NCI-H226 (cell line): ENCODE data around the gene TRAPPC6A.
A peak's percentile ranks its signal among the peaks of the same experiment; 100 is the strongest.

Source experiments
- DNase-seq: peaks from one replicate; pipeline ENCODE4 v3.0.0-alpha.2; 2015

Gene TRAPPC6A, protein sequence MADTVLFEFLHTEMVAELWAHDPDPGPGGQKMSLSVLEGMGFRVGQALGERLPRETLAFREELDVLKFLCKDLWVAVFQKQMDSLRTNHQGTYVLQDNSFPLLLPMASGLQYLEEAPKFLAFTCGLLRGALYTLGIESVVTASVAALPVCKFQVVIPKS

DNA sequence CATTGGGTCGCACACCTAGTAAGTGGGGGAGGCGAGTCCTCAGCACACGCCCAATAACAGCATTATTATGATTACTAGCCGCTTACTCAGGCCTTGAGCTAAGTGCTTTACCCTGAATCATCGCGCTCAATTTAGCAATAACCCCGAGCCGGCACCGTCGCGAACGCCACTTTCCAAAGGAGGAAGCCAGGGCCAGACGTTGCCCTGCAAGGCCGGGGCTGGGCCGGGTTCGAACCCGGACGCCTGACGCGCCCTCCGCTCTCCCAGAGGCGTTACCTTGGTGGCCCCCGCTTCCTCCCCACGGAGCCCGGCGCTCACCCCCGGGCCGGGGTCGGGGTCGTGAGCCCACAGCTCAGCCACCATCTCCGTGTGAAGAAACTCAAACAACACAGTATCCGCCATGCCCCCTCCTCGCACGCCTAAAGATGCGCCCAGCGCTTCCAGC is at the start of gene TRAPPC6A:
Gene TRAPPC6A (minus strand): TSS at position 421 of the 445 bp plus-strand sequence. CDS start 19 bp downstream, at position 402.
- peak; percentile 59 for DNase-seq

- DNase-seq, result no peak
Measured at GRCh38 chr19:45224645-45225044, 46.6 kb upstream of the TRAPPC6A start.

GRCh38 chr19:45223879-45224278 is 45.8 kb upstream of the TRAPPC6A start:
- no peak for DNase-seq

DNA sequence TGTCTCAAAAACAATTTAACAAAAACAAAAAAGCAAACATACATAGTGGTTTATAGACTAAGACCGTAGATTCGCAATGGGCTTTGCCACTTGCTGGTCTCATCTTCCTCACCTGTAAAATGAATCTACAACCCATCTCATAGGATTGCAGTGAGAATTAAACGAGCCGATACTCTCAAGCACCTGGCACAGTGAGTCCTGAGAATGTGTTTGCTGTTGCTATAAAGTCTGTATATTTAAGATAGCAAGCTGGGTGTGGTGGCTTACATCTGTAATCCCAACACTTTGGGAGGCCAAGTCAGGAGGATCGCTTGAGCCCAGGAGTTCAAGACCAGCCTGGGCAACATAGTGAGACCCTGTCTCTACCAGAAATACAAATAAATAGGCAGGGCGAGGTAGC is 44.7 kb upstream of the TRAPPC6A start:
- DNase-seq, result no peak

DNA sequence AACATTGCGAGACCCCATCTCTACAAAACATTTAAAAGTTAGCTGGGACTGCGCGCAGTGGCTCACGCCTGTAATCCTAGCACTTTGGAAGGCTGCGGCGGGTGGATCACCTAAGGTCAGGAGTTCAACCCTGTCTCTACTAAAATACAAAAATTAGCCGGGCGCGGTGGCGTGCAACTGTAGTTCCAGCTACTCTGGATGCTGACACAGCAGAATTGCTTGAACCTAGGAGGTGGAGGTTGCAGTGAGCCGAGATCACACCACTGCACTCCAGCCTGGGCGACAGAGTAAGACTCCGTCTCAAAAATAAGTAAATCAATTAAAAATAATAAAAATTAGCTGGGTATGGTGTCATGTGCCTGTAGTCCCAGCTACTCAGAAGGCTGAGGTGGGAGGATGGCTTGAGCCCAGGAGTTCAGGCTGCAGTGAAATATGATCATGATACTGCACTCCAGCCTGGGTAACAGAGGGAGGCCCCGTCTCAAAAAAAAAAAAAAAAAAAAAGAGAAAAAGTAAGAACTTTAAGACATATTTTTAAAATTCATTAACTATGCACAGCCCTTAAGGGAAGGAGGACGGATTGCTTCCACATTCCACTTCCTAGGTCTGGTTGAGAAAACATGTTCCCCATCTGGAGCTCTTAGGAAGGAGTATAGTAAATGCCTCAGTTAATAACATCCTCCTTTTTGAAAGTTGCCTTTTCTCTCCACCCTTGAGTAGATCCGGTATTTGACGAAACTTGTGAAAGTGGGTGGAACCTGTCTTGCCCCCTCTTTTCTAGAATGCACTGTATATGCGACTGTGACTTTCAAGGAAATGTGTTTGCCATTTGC is 41.1 kb upstream of the TRAPPC6A start:
- DNase-seq, result no peak

GRCh38 chr19:45218426-45218825 is 40.4 kb upstream of the TRAPPC6A start:
- DNase-seq, result no peak

DNA sequence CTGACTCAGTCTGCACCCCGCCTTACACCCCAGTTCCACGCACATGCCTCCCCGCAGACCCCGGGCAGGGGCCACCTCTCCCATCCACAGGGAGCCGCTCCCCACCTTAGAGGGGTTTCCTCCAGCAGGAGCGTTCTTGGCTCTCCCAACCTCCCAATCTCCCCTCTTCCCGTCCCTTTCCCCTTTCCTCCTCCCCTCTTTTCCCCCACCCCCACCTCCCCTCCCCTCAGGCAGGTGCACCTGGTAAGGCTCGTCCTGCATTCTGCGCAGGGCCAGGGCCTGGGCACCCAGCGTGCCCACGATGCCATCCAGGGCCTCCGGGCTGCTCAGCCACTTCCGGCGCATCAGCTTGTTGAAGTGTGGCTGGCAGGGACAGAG is 39.9 kb upstream of the TRAPPC6A start:
- no peak for DNase-seq

- DNase-seq, result no peak
Measured at GRCh38 chr19:45217193-45217956, 39.3 kb upstream of the TRAPPC6A start.

- DNase-seq, result no peak
Measured at GRCh38 chr19:45216667-45217066, 38.6 kb upstream of the TRAPPC6A start.

DNA sequence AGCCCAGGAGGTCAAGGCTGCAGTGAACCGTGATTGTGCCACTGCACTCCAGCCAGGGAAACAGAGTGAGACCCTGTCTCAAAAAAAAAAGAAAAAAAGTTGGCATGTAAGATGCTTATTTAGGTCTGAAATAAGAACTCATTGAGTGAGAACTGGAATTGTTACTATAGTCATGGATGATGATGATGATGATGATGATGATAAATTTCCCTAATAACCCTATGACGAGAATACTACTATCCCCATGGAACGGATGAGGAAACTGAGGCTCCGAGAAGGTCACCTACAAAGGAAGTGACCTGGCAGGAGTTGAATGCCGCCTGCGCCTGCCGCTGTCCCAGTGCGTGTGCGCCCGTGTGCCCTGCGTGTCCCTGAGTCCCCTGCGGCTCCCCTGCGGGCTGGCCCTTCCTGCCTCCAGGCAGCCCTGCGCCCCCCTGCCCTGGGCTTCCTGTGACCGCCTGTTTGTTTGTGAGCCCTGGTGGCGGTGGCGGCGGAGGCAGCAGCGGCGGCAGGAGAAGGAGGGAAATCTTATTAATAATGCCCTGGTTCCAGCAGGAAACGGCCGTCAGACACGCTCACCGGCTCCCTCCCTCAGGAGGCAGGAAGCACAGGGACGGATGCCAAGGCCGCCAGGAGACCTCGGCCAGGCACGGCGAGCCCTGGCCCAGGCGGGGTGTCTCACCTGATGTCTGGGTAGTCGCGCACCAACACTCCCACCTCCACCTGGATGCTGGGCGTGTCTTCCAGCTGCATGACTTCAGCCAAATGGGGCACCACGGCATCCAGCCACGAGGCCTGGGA is 37.6 kb upstream of the TRAPPC6A start:
- no peak for DNase-seq

DNA sequence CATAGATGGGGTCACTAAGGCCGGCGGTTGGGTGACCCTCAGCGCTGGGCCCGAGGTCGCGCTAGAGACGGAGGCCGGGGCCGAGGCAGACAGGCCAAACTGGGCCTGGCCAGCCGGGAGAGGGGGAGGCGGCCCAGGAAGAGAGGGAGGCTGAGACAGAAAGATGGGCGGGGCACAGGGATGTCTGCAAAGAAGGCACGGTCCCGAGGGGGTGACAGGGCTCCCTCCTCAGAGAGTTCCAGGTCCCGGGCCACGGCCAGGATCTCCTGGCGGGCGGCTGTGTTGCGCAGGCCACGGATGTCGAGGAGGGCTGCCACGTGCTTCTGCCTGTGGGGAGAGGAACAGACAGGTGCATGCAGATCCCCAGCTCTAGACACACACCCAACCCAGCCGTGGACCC is 35.0 kb upstream of the TRAPPC6A start:
- DNase-seq, result no peak

GRCh38 chr19:45211751-45212381 is 33.8 kb upstream of the TRAPPC6A start:
- DNase-seq, result peak; percentile 66

DNA sequence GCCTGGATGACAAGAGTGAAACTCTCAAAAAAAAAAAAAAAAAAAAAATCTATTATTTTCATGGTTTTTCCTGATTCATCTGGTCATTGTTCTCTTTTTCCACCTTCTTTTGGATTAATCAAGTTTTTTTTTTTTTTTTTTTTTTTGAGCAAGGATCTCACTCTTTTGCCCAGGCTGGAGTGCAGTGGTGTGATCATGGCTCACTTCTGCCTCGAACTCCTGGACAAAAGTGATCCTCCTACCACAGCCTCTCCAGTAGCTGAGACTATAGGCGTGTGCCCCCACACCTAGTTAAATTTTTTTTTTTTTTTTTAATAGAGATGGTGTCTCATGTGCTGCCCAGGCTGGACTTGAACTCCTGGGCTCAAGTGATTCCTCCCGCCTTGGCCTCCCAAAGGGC is 28.3 kb upstream of the TRAPPC6A start:
- DNase-seq, result no peak

DNA sequence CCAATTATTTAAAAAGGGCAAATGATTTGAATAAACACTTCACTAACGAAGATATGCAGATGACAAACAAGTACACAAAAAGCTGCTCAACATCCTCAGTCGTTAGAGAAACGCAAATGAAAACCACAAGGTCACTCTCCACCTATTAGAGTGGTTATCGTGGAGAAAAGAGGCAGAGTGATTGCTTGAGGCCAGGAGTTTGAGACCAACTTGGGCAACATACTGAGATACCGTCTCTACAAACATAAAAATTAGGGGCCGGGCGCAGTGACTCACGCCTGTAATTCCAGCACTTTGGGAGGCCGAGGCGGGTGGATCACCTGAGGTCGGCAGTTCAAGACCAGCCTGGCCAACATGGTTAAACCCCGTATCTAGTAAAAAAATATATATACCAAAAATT is 27.8 kb upstream of the TRAPPC6A start:
- DNase-seq, result no peak

DNA sequence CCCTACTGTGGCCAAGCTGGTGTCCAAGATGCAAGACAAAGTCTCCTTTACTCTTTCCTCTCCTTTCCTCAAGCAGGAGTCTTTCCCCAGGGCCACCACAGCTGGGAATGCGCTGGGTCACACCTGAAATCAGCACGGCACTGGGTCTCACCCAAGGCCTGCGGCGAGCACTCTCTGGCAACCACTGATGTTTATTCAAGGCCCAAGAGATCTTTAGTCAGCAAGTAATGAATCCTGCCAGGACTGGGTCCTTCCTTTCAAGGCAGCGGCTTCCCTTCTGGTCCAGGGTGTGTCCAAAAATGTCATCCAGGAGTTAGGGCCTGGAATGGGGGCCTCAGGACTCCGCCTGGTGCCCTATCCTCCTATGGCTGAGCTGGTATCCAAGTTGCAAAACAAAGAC is 24.6 kb upstream of the TRAPPC6A start:
- DNase-seq, result no peak

- DNase-seq, result peak; percentile 23
Measured at GRCh38 chr19:45200568-45200967, 22.5 kb upstream of the TRAPPC6A start.

DNA sequence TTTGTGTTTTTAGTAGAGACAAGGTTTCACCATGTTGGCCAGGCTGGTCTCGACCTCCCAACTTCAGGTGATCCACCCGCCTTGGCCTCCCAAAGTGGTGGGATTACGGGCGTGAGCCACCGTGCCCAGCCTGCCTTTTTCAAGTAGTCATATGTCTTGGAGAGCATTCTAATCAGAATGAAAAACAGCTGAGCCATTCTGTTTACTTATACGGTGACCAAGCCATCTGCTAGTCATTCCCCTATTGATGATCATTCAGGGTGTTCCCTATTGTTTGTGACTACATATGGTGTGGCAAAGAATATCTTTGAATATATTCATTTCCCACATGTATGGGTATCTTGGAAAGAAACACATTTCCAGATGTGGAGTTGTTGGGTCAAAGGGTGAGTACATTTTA is 17.7 kb upstream of the TRAPPC6A start:
- DNase-seq, result no peak

DNA sequence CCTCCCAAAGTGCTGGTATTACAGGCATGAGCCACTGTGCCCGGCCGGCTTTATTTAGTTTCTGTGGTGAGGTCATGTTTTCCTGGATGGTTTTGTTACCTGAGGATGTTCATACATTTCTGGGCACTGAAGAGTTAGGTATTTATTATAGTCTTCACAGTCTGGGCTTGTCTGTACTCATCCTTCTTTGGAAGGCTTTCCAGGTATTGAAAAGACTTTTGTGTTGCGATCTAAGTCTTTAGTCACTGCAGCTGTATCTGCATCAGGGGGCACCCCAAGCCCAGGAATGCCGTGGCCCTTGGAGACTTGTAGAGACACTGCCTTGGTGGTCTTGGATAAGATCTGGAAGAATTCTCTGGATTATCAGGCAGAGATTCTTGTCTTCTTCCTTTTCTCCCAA is 13.3 kb upstream of the TRAPPC6A start:
- no peak for DNase-seq

GRCh38 chr19:45189971-45190370 is 11.9 kb upstream of the TRAPPC6A start:
- DNase-seq, result no peak

DNA sequence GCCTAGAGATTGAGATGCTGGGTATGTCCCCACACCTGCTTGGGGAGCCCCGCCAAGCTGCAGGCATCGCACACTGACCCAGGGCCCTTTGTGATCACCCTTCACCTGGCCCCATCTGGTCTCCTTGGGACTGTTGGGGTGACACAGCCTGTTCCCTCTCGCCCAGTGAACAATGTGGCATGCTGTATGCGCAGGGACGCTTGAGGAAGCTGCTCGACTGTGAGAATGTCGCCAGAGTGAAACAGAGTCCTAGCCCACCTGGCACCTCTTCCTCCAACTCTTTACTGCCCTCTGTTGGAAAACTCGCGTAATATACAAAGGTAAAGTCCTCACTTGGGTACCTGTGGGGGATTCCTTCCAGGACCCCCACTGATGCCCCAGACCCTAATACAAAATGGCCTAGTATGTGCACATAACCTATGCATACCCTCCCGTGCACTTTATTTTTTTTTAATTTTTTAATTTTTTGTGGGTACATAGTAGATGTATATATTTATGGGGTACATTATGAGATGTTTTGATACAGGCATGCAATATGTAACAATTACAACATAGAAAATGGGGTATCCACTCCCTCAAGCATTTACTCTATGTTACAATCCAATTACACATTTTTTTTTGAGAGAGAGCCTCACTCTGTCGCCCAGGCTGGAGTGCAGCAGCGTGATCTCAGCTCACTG is 9.5 kb upstream of the TRAPPC6A start:
- no peak for DNase-seq

GRCh38 chr19:45186509-45187334 is 8.7 kb upstream of the TRAPPC6A start:
- no peak for DNase-seq
